GM23338 (cell line): Measurements from ENCODE around the gene STOX2. TPM values are rescaled to one million over a fixed set of nuclear protein-coding genes. Genes with fewer than 3 reads are reported as not detected.

Experiments used
- ATAC-seq: fragments of 200-7000 bp; cut with Tn5 transposase; 3 replicates; pipeline ENCODE4 v1.9.1; 2020
- DNase-seq: peaks from one replicate; pipeline ENCODE4 v3.0.0-alpha.2; 2015; ENCODE audit warnings: low spot score
- H2AFZ ChIP-seq: fragments of 200-600 bp; sonication (generic); 2 replicates; pipeline ENCODE4 v1.8.0; 2016; ENCODE audit warnings: antibody characterized with exemption, mild to moderate bottlenecking, moderate library complexity
- H3F3A ChIP-seq: fragments of 200-600 bp; sonication (generic); replicated peaks from 2 replicates; pipeline ENCODE4 v1.8.0; 2017; ENCODE audit warnings: antibody characterized with exemption, mixed run types, low read depth
- H3K27ac ChIP-seq: fragments of 200-600 bp; sonication (generic); 2 replicates; pipeline ENCODE4 v1.6.1; 2016; ENCODE audit warnings: low read depth
- H3K27me3 ChIP-seq: fragments of 200-600 bp; sonication (generic); 2 replicates; pipeline ENCODE4 v1.8.0; 2016; ENCODE audit warnings: mild to moderate bottlenecking, mixed run types, moderate library complexity; ENCODE audit not compliant: insufficient read depth
- H3K36me3 ChIP-seq: fragments of 200-600 bp; sonication (generic); 2 replicates; pipeline ENCODE4 v1.8.0; 2016; ENCODE audit warnings: mild to moderate bottlenecking; ENCODE audit not compliant: insufficient read depth
- H3K4me1 ChIP-seq: fragments of 200-600 bp; sonication (generic); 2 replicates; pipeline ENCODE4 v1.8.0; 2016; ENCODE audit warnings: mild to moderate bottlenecking, moderate library complexity; ENCODE audit not compliant: insufficient read depth
- H3K4me2 ChIP-seq: fragments of 200-600 bp; sonication (generic); 2 replicates; pipeline ENCODE4 v1.7.1; 2017; ENCODE audit warnings: mixed run types
- H3K4me3 ChIP-seq: fragments of 200-600 bp; sonication (generic); 2 replicates; pipeline ENCODE4 v1.6.1; 2016; ENCODE audit warnings: mixed run types
- H3K79me2 ChIP-seq: fragments of 200-600 bp; sonication (generic); replicated peaks from 2 replicates; pipeline ENCODE4 v1.8.0; 2017; ENCODE audit warnings: mild to moderate bottlenecking; ENCODE audit not compliant: insufficient read depth
- H3K9me2 ChIP-seq: fragments of 200-600 bp; sonication (generic); 2 replicates; pipeline ENCODE4 v1.8.0; 2017; ENCODE audit not compliant: insufficient read depth
- H4K20me1 ChIP-seq: fragments of 200-600 bp; sonication (generic); replicated peaks from 2 replicates; pipeline ENCODE4 v1.8.0; 2017; ENCODE audit warnings: mild to moderate bottlenecking; ENCODE audit not compliant: insufficient read depth
- H3K27ac Mint-ChIP-seq: 2 replicates; pipeline ENCODE4 v1.8.0; 2020; ENCODE audit warnings: inconsistent platforms, mild to moderate bottlenecking, moderate library complexity, mixed read lengths
- H3K27me3 Mint-ChIP-seq: 3 replicates; pipeline ENCODE4 v1.8.0; 2022; ENCODE audit warnings: low read depth, mild to moderate bottlenecking, moderate library complexity, mixed read lengths, inconsistent platforms; ENCODE audit not compliant: insufficient read depth, poor library complexity
- H3K36me3 Mint-ChIP-seq: 3 replicates; pipeline ENCODE4 v1.8.0; 2021; ENCODE audit warnings: low read depth, mild to moderate bottlenecking, inconsistent platforms, moderate library complexity, mixed read lengths
- H3K4me1 Mint-ChIP-seq: 3 replicates; pipeline ENCODE4 v1.8.0; 2020; ENCODE audit warnings: mild to moderate bottlenecking, inconsistent platforms, mixed read lengths
- H3K4me3 Mint-ChIP-seq: 3 replicates; pipeline ENCODE4 v1.8.0; 2021; ENCODE audit warnings: moderate library complexity, mild to moderate bottlenecking, inconsistent platforms, mixed read lengths
- H3K9me3 Mint-ChIP-seq: 3 replicates; pipeline ENCODE4 v1.8.0; 2020; ENCODE audit warnings: moderate library complexity, mild to moderate bottlenecking, inconsistent platforms, mixed read lengths
- CREB1 ChIP-seq: fragments of 250-450 bp; sonication (Bioruptor Pico); IDR thresholded peaks from 2 replicates; pipeline ENCODE4 v1.5.0; 2020; ENCODE audit warnings: low read depth, mild to moderate bottlenecking, moderate library complexity
- ETS1 ChIP-seq: IDR thresholded peaks from 2 replicates; pipeline ENCODE4 v1.6.1; 2016; ENCODE audit warnings: antibody characterized with exemption
- EZH2 ChIP-seq: fragments of 200-600 bp; sonication (generic); IDR thresholded peaks from one replicate; pipeline ENCODE4 v1.8.0; 2017; ENCODE audit warnings: antibody characterized with exemption, mild to moderate bottlenecking, low read depth; ENCODE audit not compliant: unreplicated experiment
- EZH2phosphoT487 ChIP-seq: fragments of 200-600 bp; sonication (generic); IDR thresholded peaks from one replicate; pipeline ENCODE4 v1.8.1; 2018; ENCODE audit warnings: antibody characterized with exemption; ENCODE audit not compliant: unreplicated experiment
- JUNB ChIP-seq: IDR thresholded peaks from one replicate; pipeline ENCODE4 v1.6.1; 2016; ENCODE audit warnings: antibody characterized with exemption; ENCODE audit not compliant: unreplicated experiment
- NANOG ChIP-seq: IDR thresholded peaks from 2 replicates; pipeline ENCODE4 v1.6.1; 2016; ENCODE audit warnings: antibody characterized with exemption, borderline replicate concordance
- POLR2AphosphoS5 ChIP-seq: IDR thresholded peaks from 2 replicates; pipeline ENCODE4 v1.6.1; 2016; ENCODE audit warnings: antibody characterized with exemption, low read depth
- STAT1 ChIP-seq: IDR thresholded peaks from one replicate; pipeline ENCODE4 v1.6.1; 2016; ENCODE audit warnings: antibody characterized with exemption; ENCODE audit not compliant: unreplicated experiment
- ZNF114 ChIP-seq: fragments of 250-450 bp; sonication (Bioruptor Pico); IDR thresholded peaks from 2 replicates; pipeline ENCODE4 v1.5.0; 2020; ENCODE audit warnings: mild to moderate bottlenecking, moderate library complexity
- ZNF331 ChIP-seq: fragments of 250-450 bp; sonication (Bioruptor Pico); IDR thresholded peaks from 2 replicates; pipeline ENCODE4 v1.5.0; 2020; ENCODE audit warnings: low read depth, mild to moderate bottlenecking, moderate library complexity
- ZNF462 ChIP-seq: fragments of 250-450 bp; sonication (Bioruptor Pico); IDR thresholded peaks from 2 replicates; pipeline ENCODE4 v1.5.0; 2020; ENCODE audit warnings: mild to moderate bottlenecking, moderate library complexity
- polyA plus RNA-seq: library from polyadenylated mRNA; unstranded; fragments of >200 nt; fragmentation: Nextera tagmentation; extraction: Ambion mirVana; gene quantifications from 2 replicates; pipeline ENCODE4 v1.2.1, GENCODE V29; 2016
- total RNA-seq: library from RNA; depleted of rRNA; stranded (reverse); fragments of >200 nt; shearing (Covaris generic); gene quantifications from 2 replicates; pipeline ENCODE4 v1.2.3, GENCODE V29; 2014
- TF ChIP-seq, protein P1 (sequence below), 2 experiments: fragments of 200-600 bp in 1 of 2; sonication (generic) in 1 of 2; conservative IDR thresholded peaks; 2 replicates each; pipeline versions ENCODE4 v1.5.1 to v1.6.1; 2016 to 2017; ENCODE audit warnings: antibody characterized with exemption in 2 of 2, low read depth in 2 of 2, mild to moderate bottlenecking in 2 of 2, moderate library complexity in 1 of 2
- TF ChIP-seq, protein P2 (sequence below): IDR thresholded peaks from one replicate; pipeline ENCODE4 v1.6.1; 2018; ENCODE audit warnings: antibody characterized with exemption; ENCODE audit not compliant: unreplicated experiment

Gene STOX2
- total and polyA plus RNA-seq, 2 experiments from 2014 or later = 19.8 to 20.6 TPM

GRCh38 chr4:183999435-183999834 is 94.3 kb downstream of the STOX2 start:
- H4K20me1 ChIP-seq = no peaks in the 10 kb centered on the region
- H3K4me1 ChIP-seq = peaks cover 12% of the 10 kb centered on the region; the same call in 1 of the 2 replicates
- no peaks in the 10 kb centered on the region for H3K27me3 ChIP-seq
- H2AFZ ChIP-seq = no peak overlapping the region
- H3K4me3 ChIP-seq = no peak overlapping the region
- H3K9me2 ChIP-seq = no peaks in the 10 kb centered on the region
- TF ChIP-seq STAT1 = no peak
- no peak for TF ChIP-seq CREB1 (CRISPR knock-in tag)
- no peak for TF ChIP-seq ETS1
- no peak for TF ChIP-seq ZNF114 (CRISPR knock-in tag)
- TF ChIP-seq ZNF331 = no peak
- TF ChIP-seq POLR2AphosphoS5 = no peak
- no peak for TF ChIP-seq EZH2
- TF ChIP-seq ZNF462 (CRISPR knock-in tag) = no peak
- TF ChIP-seq EZH2phosphoT487 = no peak
- TF ChIP-seq, protein P1, sequence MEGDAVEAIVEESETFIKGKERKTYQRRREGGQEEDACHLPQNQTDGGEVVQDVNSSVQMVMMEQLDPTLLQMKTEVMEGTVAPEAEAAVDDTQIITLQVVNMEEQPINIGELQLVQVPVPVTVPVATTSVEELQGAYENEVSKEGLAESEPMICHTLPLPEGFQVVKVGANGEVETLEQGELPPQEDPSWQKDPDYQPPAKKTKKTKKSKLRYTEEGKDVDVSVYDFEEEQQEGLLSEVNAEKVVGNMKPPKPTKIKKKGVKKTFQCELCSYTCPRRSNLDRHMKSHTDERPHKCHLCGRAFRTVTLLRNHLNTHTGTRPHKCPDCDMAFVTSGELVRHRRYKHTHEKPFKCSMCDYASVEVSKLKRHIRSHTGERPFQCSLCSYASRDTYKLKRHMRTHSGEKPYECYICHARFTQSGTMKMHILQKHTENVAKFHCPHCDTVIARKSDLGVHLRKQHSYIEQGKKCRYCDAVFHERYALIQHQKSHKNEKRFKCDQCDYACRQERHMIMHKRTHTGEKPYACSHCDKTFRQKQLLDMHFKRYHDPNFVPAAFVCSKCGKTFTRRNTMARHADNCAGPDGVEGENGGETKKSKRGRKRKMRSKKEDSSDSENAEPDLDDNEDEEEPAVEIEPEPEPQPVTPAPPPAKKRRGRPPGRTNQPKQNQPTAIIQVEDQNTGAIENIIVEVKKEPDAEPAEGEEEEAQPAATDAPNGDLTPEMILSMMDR (conservative IDR thresholded peaks at IDR 0.05; ENCODE audit: low read depth in 2 of 2) = no peak
- TF ChIP-seq NANOG = no peak
- TF ChIP-seq, protein P2, sequence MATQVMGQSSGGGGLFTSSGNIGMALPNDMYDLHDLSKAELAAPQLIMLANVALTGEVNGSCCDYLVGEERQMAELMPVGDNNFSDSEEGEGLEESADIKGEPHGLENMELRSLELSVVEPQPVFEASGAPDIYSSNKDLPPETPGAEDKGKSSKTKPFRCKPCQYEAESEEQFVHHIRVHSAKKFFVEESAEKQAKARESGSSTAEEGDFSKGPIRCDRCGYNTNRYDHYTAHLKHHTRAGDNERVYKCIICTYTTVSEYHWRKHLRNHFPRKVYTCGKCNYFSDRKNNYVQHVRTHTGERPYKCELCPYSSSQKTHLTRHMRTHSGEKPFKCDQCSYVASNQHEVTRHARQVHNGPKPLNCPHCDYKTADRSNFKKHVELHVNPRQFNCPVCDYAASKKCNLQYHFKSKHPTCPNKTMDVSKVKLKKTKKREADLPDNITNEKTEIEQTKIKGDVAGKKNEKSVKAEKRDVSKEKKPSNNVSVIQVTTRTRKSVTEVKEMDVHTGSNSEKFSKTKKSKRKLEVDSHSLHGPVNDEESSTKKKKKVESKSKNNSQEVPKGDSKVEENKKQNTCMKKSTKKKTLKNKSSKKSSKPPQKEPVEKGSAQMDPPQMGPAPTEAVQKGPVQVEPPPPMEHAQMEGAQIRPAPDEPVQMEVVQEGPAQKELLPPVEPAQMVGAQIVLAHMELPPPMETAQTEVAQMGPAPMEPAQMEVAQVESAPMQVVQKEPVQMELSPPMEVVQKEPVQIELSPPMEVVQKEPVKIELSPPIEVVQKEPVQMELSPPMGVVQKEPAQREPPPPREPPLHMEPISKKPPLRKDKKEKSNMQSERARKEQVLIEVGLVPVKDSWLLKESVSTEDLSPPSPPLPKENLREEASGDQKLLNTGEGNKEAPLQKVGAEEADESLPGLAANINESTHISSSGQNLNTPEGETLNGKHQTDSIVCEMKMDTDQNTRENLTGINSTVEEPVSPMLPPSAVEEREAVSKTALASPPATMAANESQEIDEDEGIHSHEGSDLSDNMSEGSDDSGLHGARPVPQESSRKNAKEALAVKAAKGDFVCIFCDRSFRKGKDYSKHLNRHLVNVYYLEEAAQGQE = no peak
- TF ChIP-seq JUNB = no peak
- no peaks in the 10 kb centered on the region for H3K36me3 ChIP-seq
- no peak overlapping the region for H3K27ac ChIP-seq
- no peaks in the 10 kb centered on the region for H3F3A ChIP-seq
- peaks cover 22% of the 10 kb centered on the region; the same call in 2 of the 3 replicates for H3K36me3 Mint-ChIP-seq
- no peak overlapping the region for H3K4me3 Mint-ChIP-seq
- ATAC-seq (no peak), DNase-seq (no peak)
- no peak overlapping the region for H3K4me2 ChIP-seq
- no peak overlapping the region for H3K27ac Mint-ChIP-seq
- peaks cover 7% of the 10 kb centered on the region for H3K79me2 ChIP-seq
- H3K27me3 Mint-ChIP-seq = no peaks in the 10 kb centered on the region
- no peaks in the 10 kb centered on the region for H3K9me3 Mint-ChIP-seq
- peaks cover 30% of the 10 kb centered on the region for H3K4me1 Mint-ChIP-seq
